ENCODE data around the gene MARVELD2.
A peak's percentile ranks its signal among the peaks of the same experiment; 100 is the strongest.
"Not testable (repeated sequence)": the region's sequence is repeated elsewhere in the genome, so short reads cannot be mapped to it uniquely, and the experiment has no call there.

MARVELD2 gene, protein sequence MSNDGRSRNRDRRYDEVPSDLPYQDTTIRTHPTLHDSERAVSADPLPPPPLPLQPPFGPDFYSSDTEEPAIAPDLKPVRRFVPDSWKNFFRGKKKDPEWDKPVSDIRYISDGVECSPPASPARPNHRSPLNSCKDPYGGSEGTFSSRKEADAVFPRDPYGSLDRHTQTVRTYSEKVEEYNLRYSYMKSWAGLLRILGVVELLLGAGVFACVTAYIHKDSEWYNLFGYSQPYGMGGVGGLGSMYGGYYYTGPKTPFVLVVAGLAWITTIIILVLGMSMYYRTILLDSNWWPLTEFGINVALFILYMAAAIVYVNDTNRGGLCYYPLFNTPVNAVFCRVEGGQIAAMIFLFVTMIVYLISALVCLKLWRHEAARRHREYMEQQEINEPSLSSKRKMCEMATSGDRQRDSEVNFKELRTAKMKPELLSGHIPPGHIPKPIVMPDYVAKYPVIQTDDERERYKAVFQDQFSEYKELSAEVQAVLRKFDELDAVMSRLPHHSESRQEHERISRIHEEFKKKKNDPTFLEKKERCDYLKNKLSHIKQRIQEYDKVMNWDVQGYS

DNA sequence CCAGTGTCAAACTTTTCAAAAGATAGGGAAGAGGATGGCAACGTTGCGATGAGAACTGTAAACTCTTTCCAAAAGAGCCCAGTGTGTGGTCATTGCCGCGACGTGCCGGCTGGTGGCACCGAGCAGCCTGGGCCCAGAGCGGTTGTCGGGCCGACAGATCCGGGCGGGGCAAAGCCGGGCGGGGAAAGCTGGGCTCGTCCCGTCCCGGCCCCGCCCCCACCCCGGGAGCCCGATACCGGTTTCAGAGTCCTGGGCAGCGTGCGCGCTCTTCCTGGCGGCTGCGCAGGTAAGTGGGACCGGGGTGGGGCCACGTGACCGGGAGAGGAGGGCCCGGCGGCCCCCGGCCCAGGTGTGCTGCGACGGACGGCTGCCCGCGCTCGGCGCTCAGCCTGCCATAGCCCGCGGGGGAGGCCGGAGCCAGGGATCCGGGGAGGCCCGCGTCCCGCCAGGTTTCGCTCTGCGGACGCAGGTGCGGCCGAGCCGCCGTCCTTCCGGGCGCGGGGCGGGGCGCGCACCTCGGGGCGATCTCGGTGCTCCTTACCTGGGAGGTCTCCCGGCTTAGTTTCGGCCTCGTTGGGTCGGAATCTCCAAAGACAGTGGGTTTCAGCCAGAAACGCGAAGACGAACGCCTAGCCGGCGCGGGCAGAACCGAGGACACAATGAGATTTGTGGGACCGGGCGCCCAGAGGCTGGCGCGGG is at the start of gene MARVELD2:
TSS of gene MARVELD2 (plus strand) at position 232 of the 699 bp plus-strand sequence. CDS start 4,270 bp downstream, outside the sequence.
- DNase-seq = no peak

DNA sequence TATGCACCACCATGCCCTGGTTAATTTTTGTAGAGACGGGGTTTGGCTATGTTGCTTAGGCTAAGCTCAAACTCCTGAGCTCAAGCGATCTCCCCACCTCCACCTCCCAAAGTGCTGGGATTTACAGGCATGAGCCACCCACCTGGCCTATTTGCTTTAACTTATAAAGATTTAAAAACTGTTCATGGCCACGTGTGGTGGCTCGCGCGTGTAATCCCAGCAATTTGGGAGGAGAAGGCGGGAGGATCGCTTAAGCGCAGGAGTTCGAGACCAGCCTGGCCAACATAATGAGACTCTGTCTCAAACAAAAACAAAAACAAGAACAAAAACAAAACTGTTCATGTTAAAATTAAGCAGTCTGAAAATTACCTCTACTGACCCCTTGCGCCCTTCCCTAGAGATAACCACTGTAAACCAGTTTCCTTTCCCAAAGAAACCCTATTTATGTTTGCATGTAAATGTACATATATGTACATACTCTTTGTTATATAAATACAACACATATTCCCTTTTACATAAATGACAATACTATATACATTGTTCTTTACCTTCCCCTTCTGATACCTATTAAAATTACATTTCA is 47.1 kb upstream of the MARVELD2 start:
- DNase-seq = no peak

DNA sequence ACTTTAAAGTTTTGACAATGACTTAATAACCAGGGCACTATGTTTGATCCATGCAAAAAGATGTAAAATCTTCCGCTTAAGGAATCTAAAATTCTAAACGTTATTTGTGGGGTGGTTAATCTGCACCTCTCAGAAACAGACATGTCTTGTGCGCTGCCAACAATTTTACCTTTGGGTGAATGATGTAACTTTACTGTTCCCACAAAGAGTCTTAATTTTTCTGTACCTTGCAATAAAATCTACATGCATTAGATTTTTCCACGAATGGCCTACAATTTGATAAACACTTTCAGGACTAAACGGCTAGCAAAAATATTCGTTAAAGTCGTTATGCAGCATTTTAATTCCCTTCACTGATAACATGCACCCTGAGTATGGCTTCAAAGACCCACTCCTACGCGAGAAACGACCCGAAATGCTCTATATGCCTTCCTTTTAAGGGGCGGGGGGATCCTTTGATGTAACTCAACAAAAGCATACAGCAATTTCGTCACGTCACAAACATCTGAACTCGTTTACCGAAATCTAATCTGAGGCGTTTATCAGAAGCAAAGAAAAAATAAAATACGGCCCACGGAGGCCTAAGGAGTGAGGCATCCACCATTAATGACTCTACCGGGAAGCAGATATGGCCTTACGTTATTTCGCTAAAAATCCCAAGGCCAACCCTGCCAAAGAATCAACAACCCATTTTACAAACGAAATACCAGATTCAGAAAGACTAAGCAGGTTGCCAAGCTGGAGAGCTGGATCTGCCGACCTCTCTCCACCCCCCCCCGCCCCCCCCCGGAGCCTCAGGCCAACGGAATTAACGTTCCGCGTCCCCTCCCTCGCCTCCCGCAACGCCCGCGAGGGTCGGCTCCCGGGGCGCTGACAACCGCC is 46.2 kb upstream of the MARVELD2 start:
- no peak for DNase-seq

DNA sequence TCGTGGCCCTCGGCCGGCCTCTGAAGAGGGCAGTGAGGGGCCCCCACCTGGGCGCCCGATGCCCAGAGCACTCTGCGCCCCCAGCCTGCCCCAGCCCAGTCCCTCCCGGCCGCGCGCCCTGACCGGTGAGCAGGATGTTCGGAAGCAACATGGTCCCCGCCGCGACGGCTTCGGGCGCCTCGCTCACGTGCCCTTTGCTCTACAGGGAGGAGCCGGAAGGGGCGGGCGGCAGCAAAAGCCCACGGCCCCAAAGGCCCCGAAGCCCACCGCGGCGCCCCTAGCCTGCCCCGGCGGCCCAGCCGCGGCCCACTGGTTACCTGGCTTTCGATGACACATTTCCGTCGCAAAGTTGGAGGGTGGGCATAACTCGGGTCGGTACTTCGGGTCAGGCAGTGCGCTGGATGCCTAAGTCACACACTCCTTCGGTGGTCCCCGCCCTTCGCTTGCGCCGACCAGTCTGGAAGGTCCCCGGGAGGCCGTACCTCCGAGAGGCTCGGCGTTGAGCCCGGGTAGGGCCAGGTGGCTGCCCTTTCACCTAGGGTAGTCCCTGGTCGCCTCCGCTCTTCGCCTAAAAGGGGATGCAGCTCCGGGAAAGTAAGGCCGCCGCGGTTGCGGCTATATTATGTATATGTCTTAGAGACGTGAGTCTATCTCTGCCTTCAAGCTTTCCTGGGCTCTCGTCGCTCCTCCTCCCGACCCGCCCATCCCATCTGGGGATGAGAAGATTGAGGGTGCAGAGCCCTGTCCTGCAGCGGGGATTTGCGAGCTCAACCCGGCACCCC is 45.4 kb upstream of the MARVELD2 start, which contains the start of the genes AK6, RAD17 and TAF9:
TSS of gene AK6 (minus strand) at position 181 of the 782 bp plus-strand sequence. CDS start at position 151, 30 bp downstream.
TSS of gene RAD17 (plus strand) at position 479 of the 782 bp plus-strand sequence. CDS start 2,391 bp downstream, outside the sequence.
TSS of gene TAF9 (minus strand) at position 181 of the 782 bp plus-strand sequence. CDS start 3,783 bp downstream, outside the sequence.
- peak; percentile 93 for DNase-seq

DNA sequence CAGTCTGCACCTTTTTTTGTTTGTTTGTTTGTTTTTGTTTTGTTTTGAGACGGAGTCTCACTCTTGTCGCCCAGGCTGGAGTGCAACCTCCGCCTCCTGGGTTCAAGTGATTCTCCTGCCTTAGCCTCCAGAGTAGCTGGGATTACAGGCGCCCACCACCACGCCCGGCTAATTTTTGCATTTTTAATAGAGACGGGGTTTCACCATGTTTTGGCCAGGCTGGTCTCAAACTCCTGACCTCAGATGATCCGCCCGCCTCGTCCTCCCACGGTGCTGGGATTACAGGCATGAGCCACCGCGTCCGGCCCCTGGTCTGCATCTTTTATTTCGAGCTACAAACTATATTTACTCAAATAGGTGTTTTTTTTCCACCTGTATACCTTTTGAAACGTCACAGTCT is 44.6 kb upstream of the MARVELD2 start:
- not testable (repeated sequence) for DNase-seq

DNA sequence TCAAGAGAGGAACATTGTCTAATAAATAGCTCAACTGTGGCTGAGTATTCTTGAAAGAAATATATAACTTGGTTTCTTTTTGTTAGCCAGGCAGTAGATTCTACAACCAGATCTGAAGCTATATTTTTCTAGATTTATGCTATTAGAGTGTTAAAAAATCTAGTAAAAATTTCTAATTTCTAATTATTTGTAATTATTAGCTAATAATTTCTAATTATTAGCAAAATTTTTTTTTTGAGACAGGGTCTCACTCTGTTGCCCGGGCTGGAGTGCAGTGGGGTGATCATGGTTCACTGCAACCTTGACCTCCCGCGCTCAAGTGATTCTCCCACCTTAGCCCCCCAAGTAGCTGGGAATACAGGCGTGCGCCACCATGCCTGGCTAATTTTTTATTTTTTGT is 42.5 kb upstream of the MARVELD2 start:
- no peak for DNase-seq

DNA sequence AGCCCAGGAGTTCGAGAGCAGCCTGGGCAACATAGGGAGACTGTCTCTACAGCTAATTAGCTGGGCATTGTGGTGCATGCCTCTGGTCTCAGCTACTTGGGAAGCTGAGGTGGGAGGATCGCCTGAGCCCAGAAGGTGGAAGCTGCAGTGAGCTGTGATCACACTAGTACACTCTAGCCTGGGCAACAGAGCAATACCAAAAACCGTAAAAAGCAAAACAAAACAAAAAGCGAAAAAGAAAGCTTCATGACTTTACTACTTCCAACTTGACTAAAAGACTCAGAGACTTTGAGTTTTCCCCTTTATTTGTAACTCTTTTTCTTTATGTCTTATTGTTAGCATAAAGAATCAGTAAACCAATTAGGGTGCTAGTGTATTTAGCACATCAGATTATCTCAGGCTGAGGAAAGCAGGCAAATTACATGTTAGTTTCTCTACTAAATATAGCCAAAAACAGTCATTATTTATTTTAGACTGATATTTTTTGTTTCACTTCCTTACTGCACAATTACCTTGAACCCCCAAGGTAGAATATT is 39.9 kb upstream of the MARVELD2 start:
- DNase-seq = no peak

DNA sequence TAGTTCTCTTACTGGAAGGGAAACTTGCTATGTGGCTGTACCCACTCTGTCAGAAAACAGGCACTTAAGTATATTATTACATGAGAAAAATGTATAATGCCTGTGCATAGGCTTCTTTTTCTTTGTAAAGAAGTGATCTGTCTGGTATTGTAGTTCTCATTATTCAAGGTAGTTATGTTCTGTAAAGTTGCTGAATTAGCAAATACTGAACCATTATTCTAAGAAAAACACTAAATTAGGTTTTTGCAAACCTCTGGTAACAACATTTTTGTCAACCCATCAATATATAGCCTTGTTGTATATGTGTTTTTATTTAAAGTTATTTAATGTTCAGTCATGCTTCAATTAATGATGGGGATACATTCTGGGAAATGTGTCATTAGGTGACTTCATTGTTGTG is 36.5 kb upstream of the MARVELD2 start:
- DNase-seq = no peak

DNA sequence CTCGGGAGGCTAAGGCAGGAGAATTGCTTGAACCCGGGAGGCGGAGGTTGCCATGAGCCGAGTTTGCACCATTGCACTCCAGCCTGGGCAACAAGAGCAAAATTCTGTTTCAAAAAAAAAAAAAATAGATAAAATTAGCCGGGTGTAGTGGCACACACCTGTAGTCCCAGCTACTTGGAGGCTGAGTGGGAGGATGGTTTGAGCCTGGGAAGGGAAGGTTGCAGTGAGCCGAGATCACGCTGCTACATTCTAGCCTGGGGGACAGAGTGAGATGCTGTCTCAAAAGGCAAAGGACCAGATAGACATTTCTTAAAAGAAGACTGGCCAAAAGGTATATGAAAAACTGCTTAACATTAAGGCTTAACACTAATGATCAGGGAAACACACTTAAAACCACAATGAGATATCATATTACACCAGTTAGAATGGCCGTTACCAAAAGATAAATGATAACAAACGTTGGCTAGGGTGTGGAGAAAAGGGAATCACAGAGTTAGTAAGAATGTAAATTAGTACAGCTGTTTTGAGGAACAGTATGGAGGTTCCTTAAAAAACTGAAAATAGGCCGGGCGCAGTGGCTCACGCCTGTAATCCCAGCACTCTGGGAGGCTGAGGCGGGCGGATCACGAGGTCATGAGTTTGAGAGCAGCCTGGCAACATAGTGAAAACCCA is 10.1 kb upstream of the MARVELD2 start:
- DNase-seq = no peak

DNA sequence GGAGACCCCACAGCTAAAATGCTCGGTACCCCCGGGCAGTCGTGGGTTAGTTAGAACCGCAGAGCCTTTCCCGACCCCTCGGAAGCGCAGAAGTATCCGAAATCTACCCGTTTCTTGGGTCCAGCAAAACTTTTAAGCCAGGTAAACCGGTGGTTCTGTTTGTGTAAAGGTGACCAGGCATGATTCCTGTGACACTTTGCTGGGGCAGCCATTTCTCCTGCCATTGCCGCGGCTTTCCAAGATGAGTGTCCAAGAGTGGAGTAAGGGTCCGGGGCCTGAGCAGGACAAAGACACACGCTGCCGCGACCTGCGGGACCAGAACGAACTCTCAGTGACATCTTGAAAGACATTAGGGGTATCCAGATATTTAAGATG is 655 bp downstream of the MARVELD2 start:
- no peak for DNase-seq

DNA sequence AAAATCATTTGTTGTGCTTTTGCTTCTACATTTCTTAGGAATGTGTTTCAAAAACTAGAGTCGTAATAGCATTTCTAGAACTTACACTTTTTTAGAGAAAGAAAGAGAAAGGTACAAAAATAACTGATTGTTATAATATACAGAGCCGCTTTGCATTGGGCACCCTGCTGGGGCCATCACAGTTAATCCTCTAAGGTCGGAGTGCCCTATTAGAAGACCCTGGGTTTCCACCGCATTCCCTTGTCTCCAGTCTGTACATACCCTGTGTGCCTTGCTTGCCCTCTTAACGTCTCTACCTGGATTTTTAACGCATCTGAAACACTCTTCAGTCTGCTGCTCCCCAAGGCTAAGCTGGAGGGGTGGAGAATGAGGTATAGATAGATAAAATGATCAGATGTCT is 1.3 kb downstream of the MARVELD2 start:
- no peak for DNase-seq

DNA sequence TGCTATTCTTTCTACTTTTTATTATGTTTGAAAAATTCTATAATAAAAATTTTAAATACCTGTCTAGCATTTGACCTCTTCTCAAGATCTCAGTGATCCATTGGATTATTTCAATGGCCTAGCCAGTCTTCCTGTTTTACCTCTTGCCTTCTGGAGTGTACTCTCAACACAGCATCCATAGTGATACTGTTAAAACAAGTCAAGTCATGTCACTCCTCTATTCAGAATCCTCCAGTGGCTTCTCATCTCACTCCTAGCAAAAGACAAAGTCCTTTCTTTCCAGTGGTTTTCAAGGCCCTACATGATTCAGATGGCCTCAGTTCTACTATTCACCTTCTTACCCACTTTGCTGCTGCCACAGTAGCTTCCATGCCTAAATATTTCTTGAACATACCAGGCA is 1.8 kb downstream of the MARVELD2 start:
- DNase-seq = no peak

DNA sequence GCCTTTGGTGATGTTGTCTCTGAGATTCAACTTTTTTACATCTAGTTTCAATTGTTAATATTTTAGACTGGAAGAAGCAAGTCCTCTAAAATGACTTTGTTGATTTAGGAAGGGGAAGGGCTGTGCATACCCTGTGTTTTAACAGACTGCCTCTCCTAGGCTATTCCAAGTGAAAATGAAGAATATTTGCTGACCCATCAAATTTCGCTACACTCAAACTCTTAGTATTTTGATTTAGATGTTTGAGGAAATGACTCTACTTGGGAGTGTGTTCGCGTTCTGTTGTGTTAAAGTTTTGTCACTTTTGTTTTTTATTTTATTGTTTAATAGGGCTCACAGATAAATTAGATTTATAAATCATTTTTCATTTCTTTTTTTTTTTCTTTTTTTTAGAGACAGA is 3.6 kb downstream of the MARVELD2 start:
- DNase-seq = no peak

DNA sequence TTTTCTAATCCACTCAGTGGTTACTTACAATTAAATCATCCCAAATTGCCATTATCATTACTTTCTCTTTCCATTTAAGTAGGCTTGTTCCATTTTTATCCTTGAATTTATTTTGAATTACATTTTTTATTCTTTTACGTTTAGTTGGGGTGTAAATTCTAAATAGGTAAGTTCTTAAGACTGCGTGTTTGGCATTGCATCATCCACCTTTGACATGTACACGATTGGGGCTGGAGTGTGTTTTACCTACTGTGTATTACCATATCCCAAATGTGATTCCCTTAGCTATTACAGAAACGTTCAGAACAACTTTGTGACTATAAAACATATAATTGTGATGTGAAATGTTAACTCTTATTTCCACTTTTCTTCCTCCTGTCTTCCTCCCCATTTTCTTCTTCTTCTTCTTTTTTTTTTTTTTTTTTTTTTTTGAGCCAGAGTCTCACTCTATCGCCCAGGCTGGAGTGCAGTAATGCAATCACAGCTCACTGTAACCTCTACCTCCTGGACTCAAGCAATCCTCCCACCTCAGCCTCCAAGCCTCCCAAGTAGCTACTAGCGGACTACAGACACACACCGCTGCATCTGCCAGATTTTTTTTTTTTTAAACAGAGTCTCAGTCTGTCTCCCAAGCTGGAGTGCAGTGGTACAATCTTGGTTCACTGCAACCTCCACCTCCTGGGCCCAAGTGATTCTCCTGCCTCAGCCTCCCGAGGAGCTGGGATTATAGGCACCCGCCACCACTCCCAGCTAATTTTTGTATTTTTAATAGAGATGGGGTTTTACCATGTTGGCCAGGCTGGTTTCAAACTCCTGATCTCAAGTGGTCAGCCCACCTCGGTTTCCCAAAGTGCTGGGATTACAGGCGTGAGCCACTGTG is 16.7 kb downstream of the MARVELD2 start:
- no peak for DNase-seq

DNA sequence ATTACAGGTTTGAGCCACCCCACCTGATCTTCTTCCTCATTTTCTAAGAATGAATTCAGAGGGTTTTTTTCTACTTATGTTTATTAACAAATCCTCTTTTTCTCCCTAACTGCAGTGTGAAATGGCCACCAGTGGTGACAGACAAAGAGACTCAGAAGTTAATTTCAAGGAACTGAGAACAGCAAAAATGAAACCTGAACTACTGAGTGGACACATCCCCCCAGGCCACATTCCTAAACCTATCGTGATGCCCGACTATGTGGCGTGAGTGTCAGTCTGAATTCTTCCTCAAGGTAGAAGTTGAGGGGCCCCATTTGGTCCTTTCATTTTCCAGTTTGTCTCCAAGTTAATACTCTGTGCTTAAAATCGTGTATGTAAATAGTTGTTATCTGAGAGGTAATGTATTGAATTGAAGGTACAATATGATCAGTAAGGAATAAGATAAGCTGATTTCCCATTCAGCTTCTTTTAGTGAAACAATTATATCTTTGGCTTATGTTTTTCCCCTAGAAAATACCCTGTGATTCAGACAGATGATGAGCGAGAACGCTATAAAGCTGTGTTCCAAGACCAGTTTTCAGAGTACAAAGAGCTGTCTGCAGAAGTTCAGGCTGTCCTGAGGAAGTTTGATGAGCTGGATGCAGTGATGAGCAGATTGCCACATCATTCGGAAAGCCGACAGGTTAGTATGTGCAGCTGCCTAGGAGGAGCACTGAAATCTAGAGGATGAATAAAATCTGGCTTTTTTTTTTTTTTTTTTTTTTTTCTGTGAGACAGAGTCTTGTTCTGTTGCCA is 17.7 kb downstream of the MARVELD2 start:
- no peak for DNase-seq

DNA sequence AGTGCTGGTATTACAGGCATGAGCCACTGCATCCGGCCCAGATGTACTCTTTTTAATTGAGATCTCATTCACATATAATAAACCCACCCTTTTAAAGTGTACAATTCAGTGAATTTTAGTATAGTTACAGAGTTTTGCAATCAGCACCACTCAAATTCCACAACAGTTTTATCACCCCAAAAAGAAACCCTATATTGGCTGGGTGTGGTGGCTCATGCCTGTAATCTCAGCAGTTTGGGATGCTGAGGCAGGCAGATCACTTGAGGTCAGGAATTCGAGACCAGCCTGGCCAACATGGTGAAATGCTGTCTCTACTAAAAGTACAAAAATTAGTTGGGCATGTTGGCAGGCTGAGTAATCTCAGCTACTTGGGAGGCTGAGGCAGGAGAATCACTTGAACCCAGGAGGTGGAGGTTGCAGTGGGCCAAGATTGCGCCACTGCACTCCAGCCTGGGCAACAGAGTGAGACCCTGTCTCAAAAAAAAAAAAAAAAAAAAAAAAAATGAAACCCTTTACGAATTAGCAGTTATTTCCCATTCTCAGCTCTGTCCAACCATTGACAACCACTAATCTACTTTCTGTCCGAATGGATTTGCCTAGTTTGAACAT is 20.5 kb downstream of the MARVELD2 start:
- DNase-seq = not testable (repeated sequence)

DNA sequence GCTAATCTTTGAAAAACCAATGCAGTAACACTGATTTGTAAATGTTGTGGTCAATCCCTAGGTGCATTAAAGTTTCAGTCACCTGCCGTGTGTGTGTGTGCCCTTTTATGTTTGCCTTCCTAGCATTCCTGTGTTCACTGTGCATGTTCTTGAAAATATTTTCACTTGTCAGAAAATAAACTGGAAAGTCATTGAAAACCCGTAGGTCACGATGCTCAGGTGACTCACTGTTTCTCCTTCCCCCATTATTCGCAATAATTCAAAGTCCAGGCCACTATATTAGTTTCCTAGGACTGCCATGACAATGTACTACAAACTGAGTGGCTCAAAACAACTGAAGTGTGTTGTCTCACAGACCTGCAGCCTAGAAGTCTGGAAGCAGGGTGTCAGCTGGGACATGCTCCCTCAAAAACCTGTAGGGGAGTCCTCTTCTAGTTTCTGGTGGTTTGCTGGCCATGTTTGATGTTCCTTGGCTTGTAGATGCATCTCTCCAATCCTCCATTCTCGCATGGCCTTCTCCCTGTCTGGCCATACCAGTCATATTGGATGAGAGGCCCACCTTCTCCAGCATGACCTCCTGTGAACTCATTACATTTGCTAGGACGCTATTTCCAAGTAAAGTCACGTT is 29.3 kb downstream of the MARVELD2 start:
- no peak for DNase-seq

DNA sequence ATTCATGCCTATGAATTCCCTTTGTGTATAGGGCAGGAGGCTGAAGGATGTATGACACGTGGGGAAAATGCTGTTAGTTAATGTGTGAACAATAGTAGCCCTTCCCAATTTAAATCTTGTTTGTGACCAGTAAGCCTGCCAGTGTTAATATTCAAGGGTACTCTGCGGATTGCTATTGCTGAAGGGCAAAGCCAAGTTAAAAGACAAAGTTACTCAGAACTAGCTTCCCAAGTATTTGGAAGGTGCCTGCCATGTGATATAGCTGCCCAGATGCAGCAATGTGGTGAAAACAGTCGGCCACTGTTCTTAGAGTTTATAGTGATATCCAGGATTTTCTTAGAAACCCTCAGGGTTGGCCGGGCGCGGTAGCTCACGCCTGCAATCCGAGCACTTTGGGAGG is 34.6 kb downstream of the MARVELD2 start:
- DNase-seq = no peak

Measured in T1000 (cell line).